ENCODE results near the gene RNF224. TPM values are rescaled to one million over a fixed set of nuclear protein-coding genes. Genes with fewer than 3 reads are reported as not detected.
A peak's percentile ranks its signal among the peaks of the same experiment; 100 is the strongest.

RNF224 gene
- total RNA-seq, 1 donor from 2014 or later: 0.95 TPM

DNA sequence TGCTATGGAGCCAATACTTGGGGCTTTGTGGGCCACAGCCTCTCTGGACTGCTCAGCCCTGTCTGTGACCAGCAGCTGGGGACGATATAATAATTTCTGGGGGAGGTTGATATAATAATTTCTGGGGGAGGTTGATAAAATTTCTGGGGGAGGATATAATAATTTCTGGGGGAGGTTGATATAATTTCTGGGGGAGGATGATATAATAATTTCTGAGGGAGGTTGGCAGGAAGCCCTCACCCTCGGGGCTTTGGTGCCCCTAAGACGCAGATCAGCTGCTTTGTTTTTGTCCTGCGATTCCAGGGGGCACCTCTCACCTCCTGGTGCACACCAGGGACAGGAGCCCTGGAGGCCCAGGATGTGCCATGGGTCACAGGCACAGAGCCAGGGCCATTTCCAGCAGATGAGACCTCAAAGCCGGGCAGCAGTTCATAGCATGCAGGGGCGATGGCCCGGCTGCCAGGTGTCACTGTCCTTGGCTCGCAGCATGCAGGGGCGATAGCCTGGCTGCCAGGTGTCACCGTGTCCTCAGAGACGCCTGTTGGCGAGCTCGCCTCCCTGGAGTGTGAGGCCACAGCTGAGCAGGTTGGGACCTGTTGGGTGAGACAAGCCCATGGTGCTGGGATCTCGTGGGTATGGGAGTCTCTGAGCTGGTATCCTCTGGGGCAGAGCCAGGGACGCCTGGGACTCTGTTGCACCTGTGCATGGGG lies 46.5 kb downstream of the RNF224 start:
- DNase-seq (ENCODE audit: low spot score): no peak

GRCh38 chr9:137275203-137275587 lies 47.9 kb downstream of the RNF224 start:
- DNase-seq (ENCODE audit: low spot score): no peak

DNA sequence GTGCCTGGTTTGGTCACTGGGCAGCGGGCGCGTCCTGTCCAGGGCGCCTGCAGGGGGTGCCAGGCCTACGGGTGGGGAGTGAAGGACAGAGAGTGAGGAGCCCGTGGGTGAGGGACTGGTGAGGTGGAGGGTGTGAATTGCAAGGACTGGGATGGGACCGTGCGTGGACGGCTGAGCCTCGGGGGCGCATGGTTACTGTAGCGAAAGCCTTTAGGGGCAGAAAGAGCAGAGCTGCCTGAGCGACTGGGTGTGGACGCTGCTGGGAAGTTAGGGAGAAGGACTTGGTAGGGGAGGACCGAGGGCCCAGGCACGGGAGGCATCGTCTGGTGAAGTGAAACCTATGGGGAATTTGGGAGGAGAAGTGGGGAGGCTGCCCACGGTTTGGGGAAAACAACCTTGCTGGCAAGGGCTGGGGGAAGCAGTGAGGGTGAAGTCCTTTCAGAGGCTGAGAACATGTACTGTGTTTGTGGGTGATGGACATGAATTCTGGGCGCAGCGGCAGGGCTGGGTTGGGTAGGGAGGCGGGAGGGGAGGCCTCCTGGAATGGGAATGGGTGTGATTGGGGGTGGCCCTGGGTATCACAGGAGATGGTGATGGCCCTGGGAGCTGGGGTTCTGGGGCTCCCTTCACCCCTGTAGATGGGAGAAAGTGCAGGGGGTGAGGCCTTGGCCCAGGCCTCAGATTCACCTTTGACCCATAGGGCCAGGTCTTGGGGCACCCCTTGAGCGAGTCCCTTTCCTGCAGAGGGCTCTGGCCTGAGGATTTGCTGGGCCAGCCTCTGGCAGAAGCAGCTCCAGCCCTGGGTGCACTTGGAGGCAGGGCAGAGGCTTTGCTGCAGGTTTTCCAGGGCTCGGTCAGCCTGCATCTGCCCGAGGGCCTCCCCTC lies 48.5 kb downstream of the RNF224 start:
- no peak for DNase-seq (ENCODE audit: low spot score)

- DNase-seq (ENCODE audit: low spot score): peak; percentile 62
Measured at GRCh38 chr9:137276473-137277328, 49.4 kb downstream of the RNF224 start.

DNA sequence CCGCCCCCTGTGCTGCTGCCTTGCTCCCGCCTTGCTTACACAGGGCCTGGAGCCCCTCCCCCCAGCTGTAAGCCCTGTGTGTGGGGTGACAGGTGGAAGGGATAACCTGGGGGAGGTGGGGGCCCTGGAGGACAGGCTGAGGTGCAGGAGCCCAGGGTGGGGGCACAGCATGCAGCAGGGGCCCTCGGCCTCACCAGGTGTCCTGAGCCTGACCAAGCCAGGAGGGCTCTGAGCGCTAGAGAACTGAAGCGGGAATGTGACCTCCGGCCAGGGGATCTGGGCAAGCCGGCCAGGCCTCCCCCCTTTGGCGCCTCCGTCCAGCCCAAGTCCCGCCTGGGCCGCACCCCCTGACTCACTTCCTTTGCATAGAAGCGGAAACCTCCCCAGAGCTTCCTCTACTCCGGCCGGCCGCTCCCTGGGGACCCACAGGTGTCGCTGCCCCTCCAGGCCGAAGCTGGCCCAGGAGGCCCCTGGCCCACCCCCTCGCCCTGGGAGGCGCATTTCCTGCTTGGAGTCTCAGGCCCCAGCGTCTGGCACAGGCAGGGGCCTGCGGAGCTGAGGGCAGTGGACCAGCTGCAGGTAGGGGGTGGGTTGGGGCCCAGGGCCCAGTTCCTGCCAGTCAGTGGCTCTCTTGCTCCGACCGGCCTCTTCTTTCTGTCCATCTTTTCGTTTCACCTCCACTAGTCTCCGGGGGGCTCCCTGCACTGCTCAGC lies 50.2 kb downstream of the RNF224 start, which contains the start of gene TOR4A:
TOR4A (plus strand) TSS at position 398 of the 713 bp plus-strand sequence. CDS start 964 bp downstream, outside the sequence.
- DNase-seq (ENCODE audit: low spot score): peak; percentile 80

GRCh38 chr9:137278061-137278701 lies 50.9 kb downstream of the RNF224 start:
- DNase-seq (ENCODE audit: low spot score): no peak

Other genes starting within 250 kb of the RNF224 start
- 481 TPM for gene PTGDS, start 250.0 kb upstream of the RNF224 start, total RNA-seq
- 0.92 TPM for gene LCNL1, start 244.5 kb upstream of the RNF224 start, total RNA-seq
- gene PAXX, start 235.1 kb upstream of the RNF224 start, total RNA-seq: 51.2 TPM
- 2.2 TPM for gene CLIC3, start 230.9 kb upstream of the RNF224 start, total RNA-seq
- 298 TPM for gene ABCA2, start 199.3 kb upstream of the RNF224 start, total RNA-seq
- 0.26 TPM for gene FUT7, start 195.4 kb upstream of the RNF224 start, total RNA-seq
- gene NPDC1, start 181.3 kb upstream of the RNF224 start, total RNA-seq: 376 TPM
- gene ENTPD2, start 173.4 kb upstream of the RNF224 start, total RNA-seq: 41.1 TPM
- gene SAPCD2, start 156.9 kb upstream of the RNF224 start, total RNA-seq: 2.4 TPM
- gene UAP1L1, start 150.0 kb upstream of the RNF224 start, total RNA-seq: 10.5 TPM
- 59.8 TPM for gene MAN1B1, start 140.5 kb upstream of the RNF224 start, total RNA-seq
- 199 TPM for gene DPP7, start 112.8 kb upstream of the RNF224 start, total RNA-seq
- 0.83 TPM for gene GRIN1, start 88.3 kb upstream of the RNF224 start, total RNA-seq
- 0.43 TPM for gene LRRC26, start 57.5 kb upstream of the RNF224 start, total RNA-seq
- not detected for gene TMEM210, start 55.4 kb upstream of the RNF224 start, total RNA-seq
- 64.6 TPM for gene ANAPC2, start 38.9 kb upstream of the RNF224 start, total RNA-seq
- 65.7 TPM for gene SSNA1, start 38.8 kb upstream of the RNF224 start, total RNA-seq
- 74.4 TPM for gene TPRN, start 26.8 kb upstream of the RNF224 start, total RNA-seq
- 37.6 TPM for gene TMEM203, start 21.9 kb upstream of the RNF224 start, total RNA-seq
- 29.5 TPM for gene NDOR1, start 21.8 kb upstream of the RNF224 start, total RNA-seq
- 16.8 TPM for gene RNF208, start 5.3 kb upstream of the RNF224 start, total RNA-seq
- 0.78 TPM for gene CYSRT1, start 2.3 kb upstream of the RNF224 start, total RNA-seq
- 0.49 TPM for gene SLC34A3, start 3.4 kb downstream of the RNF224 start, total RNA-seq
- 296 TPM for gene TUBB4B, start 13.8 kb downstream of the RNF224 start, total RNA-seq
- not detected for gene STPG3, start 23.8 kb downstream of the RNF224 start, total RNA-seq
- gene NELFB, start 27.8 kb downstream of the RNF224 start, total RNA-seq: 61.2 TPM
- gene TOR4A, start 50.2 kb downstream of the RNF224 start, total RNA-seq: 61.6 TPM
- gene NRARP, start 74.8 kb downstream of the RNF224 start, total RNA-seq: 124 TPM
- 47.6 TPM for gene EXD3, start 195.7 kb downstream of the RNF224 start, total RNA-seq
- 36.7 TPM for gene NOXA1, start 195.9 kb downstream of the RNF224 start, total RNA-seq
- gene ENTPD8, start 213.9 kb downstream of the RNF224 start, total RNA-seq: 27.9 TPM
- 69.6 TPM for gene NSMF, start 231.8 kb downstream of the RNF224 start, total RNA-seq